K562 (cell line): ENCODE results near the gene ALKBH3. TPM values are rescaled to one million over a fixed set of nuclear protein-coding genes. Genes with fewer than 3 reads are reported as not detected.

Experiments used
- ATAC-seq: fragments of 200-7000 bp; cut with Tn5 transposase; 3 replicates; pipeline ENCODE4 v1.9.1; 2020; ENCODE audit warnings: moderate library complexity
- BruUV-seq: library from RNA; stranded (reverse); fragments of 400-500 nt; replicated peaks from 2 replicates; lab custom pipeline; 2021; lab: Mats Ljungman, UMichigan
- CTCF ChIA-PET: fragments of 300-600 bp; formaldehyde crosslinking; extraction: SDS; loops from one replicate; lab custom pipeline; 2021; ENCODE audit warnings: low intra/inter-chr PET ratio; lab: Yijun Ruan, JAX
- POLR2A ChIA-PET: fragments of 300-600, 350-650 bp; sonication (Branson Sonifier 250); formaldehyde crosslinking; extraction: SDS; loops from one replicate; lab custom pipeline; 2021; ENCODE audit warnings: antibody characterized with exemption, inconsistent platforms; lab: Yijun Ruan, JAX
- DNase-seq, 4 experiments: peaks; one replicate each; pipeline versions ENCODE4 v3.0.0 to v3.0.0-alpha.2; 2011 to 2018; ENCODE audit warnings: low spot score in 3 of 4, mixed read lengths in 3 of 4; ENCODE audit errors: extremely low read depth in 1 of 4
- FAIRE-seq: peaks from 2 replicates; lab custom pipeline; 2011; peaks lifted over from hg19 to GRCh38; lab: Jason Lieb, UNC
- H2AFZ ChIP-seq: 2 replicates; pipeline ENCODE4 v1.6.0; 2011; ENCODE audit warnings: low read depth, low read length, control low read depth, inconsistent platforms
- H3K27ac ChIP-seq: fragments of 200-600 bp; 3 replicates; pipeline ENCODE4 v1.8.0; 2011; ENCODE audit warnings: low read depth, mild to moderate bottlenecking, control low read depth, inconsistent platforms, low read length, moderate library complexity, mixed read lengths; ENCODE audit errors: extremely low read depth
- H3K27me3 ChIP-seq, 2 experiments: fragments of 300-600 bp in 1 of 2; 2 replicates in 1 of 2; 3 replicates in 1 of 2; pipeline versions ENCODE4 v1.6.0 to v1.8.0; 2011; ENCODE audit warnings: inconsistent platforms in 2 of 2, low read length in 2 of 2, mild to moderate bottlenecking in 1 of 2, mixed read lengths in 1 of 2, moderate library complexity in 1 of 2; ENCODE audit not compliant: control insufficient read depth in 2 of 2, insufficient read depth in 2 of 2
- H3K36me3 ChIP-seq: fragments of 300-600 bp; 3 replicates; pipeline ENCODE4 v1.8.0; 2011; ENCODE audit warnings: mild to moderate bottlenecking, low read length, inconsistent platforms; ENCODE audit not compliant: control insufficient read depth, insufficient read depth
- H3K4me1 ChIP-seq, 2 experiments: fragments of 200-600 bp in 1 of 2; replicated peaks in 1 of 2; 2 replicates in 1 of 2; 3 replicates in 1 of 2; pipeline versions ENCODE4 v1.5.1 to v1.8.0; 2011; ENCODE audit warnings: inconsistent platforms in 2 of 2, low read length in 2 of 2, mild to moderate bottlenecking in 1 of 2, mixed read lengths in 1 of 2, moderate library complexity in 1 of 2; ENCODE audit not compliant: control insufficient read depth in 2 of 2, insufficient read depth in 2 of 2
- H3K4me2 ChIP-seq: 2 replicates; pipeline ENCODE4 v1.6.1; 2011; ENCODE audit warnings: low read length, control low read depth, inconsistent platforms, mixed read lengths; ENCODE audit not compliant: insufficient read depth
- H3K4me3 ChIP-seq: fragments of 200-600 bp; sonication (generic), shearing (Covaris generic); 2 replicates; pipeline ENCODE4 v1.5.1; 2016; ENCODE audit warnings: control low read depth, inconsistent platforms
- H3K79me2 ChIP-seq: fragments of 200-600 bp; 3 replicates; pipeline ENCODE4 v1.8.0; 2011; ENCODE audit warnings: low read length, inconsistent platforms; ENCODE audit not compliant: control insufficient read depth, insufficient read depth
- H3K9ac ChIP-seq, 2 experiments: 2 replicates each; pipeline versions ENCODE4 v1.6.0 to v1.6.1; 2011; ENCODE audit warnings: low read depth in 2 of 2, low read length in 2 of 2, control low read depth in 1 of 2, inconsistent platforms in 1 of 2, mild to moderate bottlenecking in 1 of 2, mixed read lengths in 1 of 2; ENCODE audit not compliant: insufficient read depth in 1 of 2
- H3K9me1 ChIP-seq: one replicate; pipeline ENCODE4 v1.6.0; 2011; ENCODE audit warnings: inconsistent platforms, mild to moderate bottlenecking, low read length, moderate library complexity; ENCODE audit not compliant: control insufficient read depth, insufficient read depth
- H3K9me3 ChIP-seq: replicated peaks from 2 replicates; pipeline ENCODE4 v1.5.1; 2011; ENCODE audit warnings: low read depth, low read length, inconsistent platforms; ENCODE audit not compliant: control insufficient read depth, insufficient read depth
- H4K20me1 ChIP-seq: replicated peaks from 2 replicates; pipeline ENCODE4 v1.6.1; 2011; ENCODE audit warnings: low read length, inconsistent platforms, mixed read lengths; ENCODE audit not compliant: control insufficient read depth, insufficient read depth
- FOS ChIP-seq: IDR thresholded peaks from 3 replicates; pipeline ENCODE4 v1.6.1; 2011; ENCODE audit not compliant: insufficient read length; ENCODE audit errors: extremely low read depth
- FOXP4 ChIP-seq: sonication (generic); formaldehyde crosslinking; IDR thresholded peaks from 2 replicates; pipeline ENCODE4 v1.8.0; 2022; ENCODE audit warnings: mild to moderate bottlenecking, missing genetic modification reagents, borderline replicate concordance
- HINFP ChIP-seq: fragments of 450-650 bp; conservative IDR thresholded peaks from 2 replicates; pipeline ENCODE4 v1.6.1; 2016; ENCODE audit warnings: missing genetic modification characterization, low read depth, mild to moderate bottlenecking, control low read depth, missing compliant biosample characterization
- PURB ChIP-seq: sonication (generic); formaldehyde crosslinking; IDR thresholded peaks from 2 replicates; pipeline ENCODE4 v1.9.0; 2021; ENCODE audit warnings: low read depth, mild to moderate bottlenecking, missing genetic modification reagents
- SAP30 ChIP-seq: fragments of 200-600 bp; sonication (generic); IDR thresholded peaks from 2 replicates; pipeline ENCODE4 v1.6.1; 2012; ENCODE audit warnings: borderline replicate concordance, low read depth, mild to moderate bottlenecking, moderate library complexity, low read length, control low read depth, inconsistent platforms; ENCODE audit not compliant: insufficient read depth, poor library complexity, severe bottlenecking
- TAF1 ChIP-seq: IDR thresholded peaks from 2 replicates; pipeline ENCODE4 v1.6.1; 2011; ENCODE audit warnings: mild to moderate bottlenecking, low read length, moderate library complexity; ENCODE audit not compliant: insufficient read depth, control insufficient read depth, severe bottlenecking; ENCODE audit errors: extremely low read depth
- TAF15 ChIP-seq: fragments of 200-400 bp; formaldehyde crosslinking; IDR thresholded peaks from 2 replicates; pipeline ENCODE4 v1.6.1; 2017; ENCODE audit warnings: mild to moderate bottlenecking, low read depth, low read length, moderate library complexity
- ZKSCAN8 ChIP-seq: fragments of 200-800 bp; sonication (Bioruptor generic); IDR thresholded peaks from 2 replicates; pipeline ENCODE4 v1.6.1; 2016; ENCODE audit warnings: missing genetic modification characterization, missing compliant biosample characterization
- WGBS: fragments of 100-300 bp; shearing (Covaris generic); methylation state at CpG from one replicate; pipeline ENCODE4 v1.1.6; 2016; ENCODE audit warnings: low coverage, mixed read lengths; ENCODE audit not compliant: insufficient coverage; ENCODE audit errors: missing lambda C conversion rate; 5-methylcytosine and 5-hydroxymethylcytosine counted together
- in situ Hi-C: fragments of 300-500 bp; cut with MboI; formaldehyde crosslinking; loops from 4 replicates; pipeline ENCODE4 v1.15.0; 2018; ENCODE audit warnings: inconsistent platforms, mixed read lengths
- intact Hi-C: fragments of 100-400 bp; cut with micrococcal nuclease; formaldehyde crosslinking; loops from 2 replicates; pipeline ENCODE4 v1.14.2; 2022
- polyA plus RNA-seq, 8 experiments: library from polyadenylated mRNA; depleted of rRNA in 4 of 8; stranded (reverse) in 5 of 8; unstranded in 3 of 8; fragments of >200 nt; fragmentation: Nextera tagmentation in 2 of 8; fragmentation: Illumina TruSeq in 1 of 8; extraction: Ambion mirVana in 2 of 8; extraction: Trizol in 1 of 8; gene quantifications; 2 replicates each; pipeline versions ENCODE4 v1.2.1 to v1.2.3, GENCODE V29; 2011 to 2014; ENCODE audit warnings: inconsistent platforms in 1 of 8, missing spikeins in 1 of 8
- total RNA-seq, 7 experiments: library from RNA; depleted of rRNA in 6 of 7; stranded (reverse); fragments of >200 nt in 6 of 7; fragmentation: Illumina TruSeq in 2 of 7; extraction: Trizol in 2 of 7; gene quantifications; 2 replicates each; pipeline versions ENCODE4 v1.2.1 to v1.2.3, GENCODE V29; 2011 to 2021; ENCODE audit warnings: low replicate concordance in 1 of 7
- TF ChIP-seq, protein P1 (sequence below): fragments of 250-450 bp; sonication (Bioruptor Pico); IDR thresholded peaks from 2 replicates; pipeline ENCODE4 v1.5.0; 2020; ENCODE audit warnings: mild to moderate bottlenecking, borderline replicate concordance
- TF ChIP-seq, protein P2 (sequence below), 2 experiments: fragments of 200-800 bp in 1 of 2; sonication (Bioruptor generic) in 1 of 2; sonication (generic) in 1 of 2; formaldehyde crosslinking in 1 of 2; IDR thresholded peaks in 1 of 2; conservative IDR thresholded peaks in 1 of 2; 2 replicates each; pipeline versions ENCODE4 v1.5.0 to v1.6.1; 2016 to 2020; ENCODE audit warnings: missing compliant biosample characterization in 1 of 2, missing genetic modification characterization in 1 of 2, missing genetic modification reagents in 1 of 2

ALKBH3 gene
- total and polyA plus RNA-seq, 9 of the 15 experiments (the other 6 are each of a cell fraction or from before 2014, with no cell fraction given), result 16.0 to 49.9 (median 36.5) TPM

- H3K9ac ChIP-seq, result no peak overlapping the region
- no peak overlapping the region for H2AFZ ChIP-seq
- DNase-seq (no peak), FAIRE-seq (no peak), ATAC-seq (no peak)
- H3K4me3 ChIP-seq, result no peak overlapping the region
- H3K27me3 ChIP-seq, result peaks cover 8 to 10% of the 10 kb centered on the region in 2 experiments
- H4K20me1 ChIP-seq, result no peaks in the 10 kb centered on the region
- H3K4me2 ChIP-seq, result no peak overlapping the region
- H3K9me3 ChIP-seq, result no peaks in the 10 kb centered on the region
- ChIA-PET POLR2A (interaction anchor here (0.8 kb wide), 1 partner anchor 29 kb away, joined by 3 read pairs; no protein-coding TSS in a partner anchor), CTCF (no interaction called here)
- H3K79me2 ChIP-seq, result no peaks in the 10 kb centered on the region
- H3K9me1 ChIP-seq, result no peaks in the 10 kb centered on the region
- peaks cover 0 to 13% of the 10 kb centered on the region in 2 experiments; a peak in 4 of 5 replicates for H3K4me1 ChIP-seq
- H3K36me3 ChIP-seq, result no peaks in the 10 kb centered on the region
- intact Hi-C loops (no loop called here), in situ Hi-C loops (no loop called here)
- WGBS, result 0% methylated on average over 2 of the region's 2 CpGs
- no peak overlapping the region for H3K27ac ChIP-seq
- no TSS peak for BruUV-seq
- no peak for TF ChIP-seq FOS
- no peak for TF ChIP-seq ZKSCAN8 (CRISPR knock-in tag)
- no peak for TF ChIP-seq TAF1
- TF ChIP-seq FOXP4 (CRISPR knock-in tag), result no peak
- TF ChIP-seq, protein P1, sequence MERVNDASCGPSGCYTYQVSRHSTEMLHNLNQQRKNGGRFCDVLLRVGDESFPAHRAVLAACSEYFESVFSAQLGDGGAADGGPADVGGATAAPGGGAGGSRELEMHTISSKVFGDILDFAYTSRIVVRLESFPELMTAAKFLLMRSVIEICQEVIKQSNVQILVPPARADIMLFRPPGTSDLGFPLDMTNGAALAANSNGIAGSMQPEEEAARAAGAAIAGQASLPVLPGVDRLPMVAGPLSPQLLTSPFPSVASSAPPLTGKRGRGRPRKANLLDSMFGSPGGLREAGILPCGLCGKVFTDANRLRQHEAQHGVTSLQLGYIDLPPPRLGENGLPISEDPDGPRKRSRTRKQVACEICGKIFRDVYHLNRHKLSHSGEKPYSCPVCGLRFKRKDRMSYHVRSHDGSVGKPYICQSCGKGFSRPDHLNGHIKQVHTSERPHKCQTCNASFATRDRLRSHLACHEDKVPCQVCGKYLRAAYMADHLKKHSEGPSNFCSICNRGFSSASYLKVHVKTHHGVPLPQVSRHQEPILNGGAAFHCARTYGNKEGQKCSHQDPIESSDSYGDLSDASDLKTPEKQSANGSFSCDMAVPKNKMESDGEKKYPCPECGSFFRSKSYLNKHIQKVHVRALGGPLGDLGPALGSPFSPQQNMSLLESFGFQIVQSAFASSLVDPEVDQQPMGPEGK (CRISPR knock-in tag), result no peak
- no peak for TF ChIP-seq PURB (CRISPR knock-in tag)
- TF ChIP-seq SAP30, result no peak
- TF ChIP-seq HINFP (tag), result no peak
- no peak for TF ChIP-seq TAF15
- TF ChIP-seq, protein P2, sequence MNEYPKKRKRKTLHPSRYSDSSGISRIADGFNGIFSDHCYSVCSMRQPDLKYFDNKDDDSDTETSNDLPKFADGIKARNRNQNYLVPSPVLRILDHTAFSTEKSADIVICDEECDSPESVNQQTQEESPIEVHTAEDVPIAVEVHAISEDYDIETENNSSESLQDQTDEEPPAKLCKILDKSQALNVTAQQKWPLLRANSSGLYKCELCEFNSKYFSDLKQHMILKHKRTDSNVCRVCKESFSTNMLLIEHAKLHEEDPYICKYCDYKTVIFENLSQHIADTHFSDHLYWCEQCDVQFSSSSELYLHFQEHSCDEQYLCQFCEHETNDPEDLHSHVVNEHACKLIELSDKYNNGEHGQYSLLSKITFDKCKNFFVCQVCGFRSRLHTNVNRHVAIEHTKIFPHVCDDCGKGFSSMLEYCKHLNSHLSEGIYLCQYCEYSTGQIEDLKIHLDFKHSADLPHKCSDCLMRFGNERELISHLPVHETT (CRISPR knock-in tag; conservative IDR thresholded peaks at IDR 0.05 in 1 of 2, IDR thresholded peaks at IDR 0.05 in 1 of 2), result no peak
These were observed 9.6 kb upstream of the ALKBH3 start for GRCh38 chr11:43871051-43871450.
